Activated CD4-positive, alpha-beta T cell treated with anti-CD3 and anti-CD28 coated beads, Interleukin-2, amount 10 ng/mL, durations not matched to agents 24 days and 14 days (primary cell): ENCODE results near the gene SNX13. TPM values are rescaled to one million over a fixed set of nuclear protein-coding genes. Genes with fewer than 3 reads are reported as not detected.

Source experiments
- DNase-seq: peaks from one replicate; pipeline ENCODE4 v3.0.0; 2022
- H3K27ac Mint-ChIP-seq: one replicate; pipeline ENCODE4 v1.8.0; 2022; ENCODE audit warnings: mild to moderate bottlenecking, mixed read lengths
- H3K27me3 Mint-ChIP-seq: one replicate; pipeline ENCODE4 v1.8.0; 2022; ENCODE audit warnings: mixed read lengths
- H3K36me3 Mint-ChIP-seq: one replicate; pipeline ENCODE4 v1.8.0; 2022; ENCODE audit warnings: low read depth, mild to moderate bottlenecking, mixed read lengths
- H3K4me1 Mint-ChIP-seq: one replicate; pipeline ENCODE4 v1.8.0; 2021; ENCODE audit warnings: mixed read lengths
- H3K4me3 Mint-ChIP-seq: one replicate; pipeline ENCODE4 v1.8.0; 2022; ENCODE audit warnings: mild to moderate bottlenecking, moderate library complexity, mixed read lengths
- H3K9me3 Mint-ChIP-seq: one replicate; pipeline ENCODE4 v1.8.0; 2021; ENCODE audit warnings: mixed read lengths
- intact Hi-C: fragments of 100-400 bp; cut with micrococcal nuclease; formaldehyde crosslinking; loops from one replicate; pipeline ENCODE4 v1.15.1; 2023
- total RNA-seq: library from RNA; stranded (reverse); gene quantifications from 2 replicates; pipeline ENCODE4 v1.2.3, GENCODE V29; 2022

Gene SNX13
- total RNA-seq: 18.1 and 23.7 TPM in 2 replicates

- H3K27me3 Mint-ChIP-seq: peaks cover 17% of the 10 kb centered on the region
- H3K4me1 Mint-ChIP-seq: peaks cover 32% of the 10 kb centered on the region
- H3K4me3 Mint-ChIP-seq: peak within 1 kb of the TSS; percentile 99
- intact Hi-C loops: loop anchor here (1.0 to 10.0 kb wide), 4 partner anchors 12 to 1006 kb away; no protein-coding TSS in a partner anchor
- H3K27ac Mint-ChIP-seq: peak within 1 kb of the TSS; percentile 93
- peak; percentile 96 for DNase-seq
- no peaks in the 10 kb centered on the region for H3K9me3 Mint-ChIP-seq
- H3K36me3 Mint-ChIP-seq: peaks cover 8% of the 10 kb centered on the region
These were observed at the start of gene SNX13 for GRCh38 chr7:17940302-17940883. TSS of gene SNX13 (minus strand) at chr7:17940494. CDS start at chr7:17940295, 199 bp downstream.

- DNase-seq: no peak
- Mint-ChIP-seq H3K36me3 (no peaks in the 10 kb centered on the region), H3K27ac (no peak overlapping the region), H3K4me1 (no peaks in the 10 kb centered on the region), H3K4me3 (no peak overlapping the region), H3K27me3 (peaks cover 5% of the 10 kb centered on the region), H3K9me3 (no peaks in the 10 kb centered on the region)
- intact Hi-C loops: no loop called here
These were observed 49.3 kb upstream of the SNX13 start for GRCh38 chr7:17989546-17989945.

GRCh38 chr7:17988858-17989257, 48.6 kb upstream of the SNX13 start:
- Mint-ChIP-seq H3K36me3 (no peaks in the 10 kb centered on the region), H3K4me3 (no peak overlapping the region), H3K9me3 (no peaks in the 10 kb centered on the region), H3K27me3 (peaks cover 5% of the 10 kb centered on the region), H3K27ac (no peak overlapping the region), H3K4me1 (no peaks in the 10 kb centered on the region)
- DNase-seq: no peak
- intact Hi-C loops: no loop called here

DNA sequence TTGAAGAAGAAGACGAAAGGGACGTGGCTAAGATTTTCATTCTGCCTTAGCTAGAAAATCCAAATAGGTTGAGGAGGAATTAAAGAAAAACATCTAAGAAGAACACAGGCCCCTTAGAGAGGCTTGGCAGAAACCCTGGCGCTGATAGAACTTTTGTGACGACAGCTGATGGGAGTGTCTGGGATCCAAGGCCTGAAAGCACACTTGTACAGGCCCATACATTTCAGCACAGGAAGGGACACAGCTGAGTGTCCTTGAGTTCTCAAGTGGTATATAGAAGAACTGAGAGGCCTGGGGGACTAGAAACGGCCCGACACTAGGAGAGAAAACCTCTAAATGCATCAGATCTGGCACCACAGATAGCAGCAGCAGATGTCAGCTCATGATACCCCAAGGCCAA, 47.8 kb upstream of the SNX13 start:
- intact Hi-C loops: no loop called here
- no peaks in the 10 kb centered on the region for H3K36me3 Mint-ChIP-seq
- H3K27ac Mint-ChIP-seq: no peak overlapping the region

GRCh38 chr7:17986851-17987250, 46.6 kb upstream of the SNX13 start:
- no peak overlapping the region for H3K4me3 Mint-ChIP-seq

More for the DNA sequence above, 47.8 kb upstream of the SNX13 start:
- no peak for DNase-seq
- H3K9me3 Mint-ChIP-seq: no peaks in the 10 kb centered on the region
- no peak overlapping the region for H3K4me3 Mint-ChIP-seq
- H3K27me3 Mint-ChIP-seq: peaks cover 5% of the 10 kb centered on the region
- peaks cover 1% of the 10 kb centered on the region for H3K4me1 Mint-ChIP-seq

DNA sequence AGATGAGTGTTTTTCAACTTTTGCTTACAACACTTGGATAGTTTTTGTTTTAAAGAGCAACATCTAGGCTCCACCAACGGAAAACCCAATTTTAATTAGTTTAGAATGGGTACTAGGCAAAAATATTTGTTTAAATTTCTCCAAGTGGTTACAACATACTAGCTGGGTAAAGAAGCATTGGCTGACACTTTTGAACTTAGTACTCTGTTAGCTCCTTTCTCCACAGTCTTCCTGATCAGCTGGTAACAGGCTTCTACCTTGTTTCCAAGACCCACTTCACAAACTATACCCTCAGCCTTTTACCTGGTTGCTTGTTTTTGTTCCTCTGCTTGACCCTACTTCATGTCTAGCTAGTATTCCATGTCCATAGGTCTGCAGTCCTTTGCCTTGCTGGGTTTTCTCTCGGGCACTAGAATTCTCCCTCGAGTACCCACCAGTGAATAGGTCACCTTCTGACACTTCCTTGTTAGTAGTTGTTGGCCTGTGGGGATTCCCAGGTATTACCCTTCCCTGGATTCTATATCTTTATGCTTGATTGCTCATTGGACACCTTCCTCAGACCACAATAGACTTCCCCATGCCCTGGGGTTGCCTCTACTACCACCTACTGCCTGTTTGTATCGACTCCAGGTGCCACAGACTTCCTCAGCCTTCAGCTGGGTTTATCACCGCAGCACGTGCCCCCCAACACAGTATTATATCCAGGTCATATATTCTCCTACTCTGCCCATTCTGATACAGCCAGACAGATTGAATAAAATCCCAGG, 45.4 kb upstream of the SNX13 start:
- peaks cover 3% of the 10 kb centered on the region for H3K27me3 Mint-ChIP-seq
- peaks cover 2% of the 10 kb centered on the region for H3K4me1 Mint-ChIP-seq
- H3K36me3 Mint-ChIP-seq: no peaks in the 10 kb centered on the region
- no peak for DNase-seq
- no peak overlapping the region for H3K4me3 Mint-ChIP-seq
- intact Hi-C loops: no loop called here
- H3K9me3 Mint-ChIP-seq: no peaks in the 10 kb centered on the region
- H3K27ac Mint-ChIP-seq: no peak overlapping the region

More at GRCh38 chr7:17986851-17987250, 46.6 kb upstream of the SNX13 start:
- intact Hi-C loops: no loop called here
- Mint-ChIP-seq H3K4me1 (peaks cover 2% of the 10 kb centered on the region), H3K9me3 (no peaks in the 10 kb centered on the region), H3K27ac (no peak overlapping the region), H3K36me3 (no peaks in the 10 kb centered on the region), H3K27me3 (peaks cover 3% of the 10 kb centered on the region)
- no peak for DNase-seq

- Mint-ChIP-seq H3K27me3 (peaks cover 3% of the 10 kb centered on the region), H3K36me3 (no peaks in the 10 kb centered on the region), H3K27ac (no peak overlapping the region), H3K4me1 (peaks cover 2% of the 10 kb centered on the region), H3K4me3 (no peak overlapping the region), H3K9me3 (no peaks in the 10 kb centered on the region)
- intact Hi-C loops: no loop called here
- DNase-seq: no peak
These were observed 44.0 kb upstream of the SNX13 start for GRCh38 chr7:17984288-17984687.

GRCh38 chr7:17983221-17984062, 43.1 kb upstream of the SNX13 start:
- DNase-seq: no peak
- intact Hi-C loops: no loop called here
- Mint-ChIP-seq H3K27me3 (peaks cover 2% of the 10 kb centered on the region), H3K36me3 (no peaks in the 10 kb centered on the region), H3K4me3 (no peak overlapping the region), H3K27ac (no peak overlapping the region), H3K9me3 (no peaks in the 10 kb centered on the region), H3K4me1 (peaks cover 2% of the 10 kb centered on the region)

DNA sequence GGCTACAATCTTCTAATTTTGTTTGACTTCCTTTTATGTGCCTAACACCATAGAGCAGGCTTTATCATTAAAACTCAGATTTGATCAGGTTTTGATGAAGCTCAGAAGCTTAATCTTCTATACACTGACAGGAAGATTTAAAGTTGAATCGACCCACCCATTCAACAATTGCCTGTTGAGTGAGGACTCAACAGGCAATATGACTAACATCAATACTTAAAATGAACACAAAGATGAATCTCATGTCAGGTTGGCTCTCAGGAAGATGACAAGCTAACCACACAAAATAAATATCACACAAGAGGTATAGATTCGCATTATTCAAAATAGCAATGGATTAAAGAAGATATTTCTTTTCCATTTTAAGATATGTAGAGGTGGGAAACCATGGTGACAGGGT, 36.7 kb upstream of the SNX13 start:
- intact Hi-C loops: no loop called here
- no peaks in the 10 kb centered on the region for H3K36me3 Mint-ChIP-seq
- H3K27me3 Mint-ChIP-seq: no peaks in the 10 kb centered on the region
- H3K4me3 Mint-ChIP-seq: no peak overlapping the region
- no peaks in the 10 kb centered on the region for H3K4me1 Mint-ChIP-seq
- no peak for DNase-seq
- H3K27ac Mint-ChIP-seq: no peak overlapping the region
- no peaks in the 10 kb centered on the region for H3K9me3 Mint-ChIP-seq

GRCh38 chr7:17971411-17971810, 31.1 kb upstream of the SNX13 start:
- no peak for DNase-seq
- peaks cover 15% of the 10 kb centered on the region for H3K27me3 Mint-ChIP-seq
- no peaks in the 10 kb centered on the region for H3K9me3 Mint-ChIP-seq
- H3K27ac Mint-ChIP-seq: no peak overlapping the region
- H3K4me1 Mint-ChIP-seq: no peaks in the 10 kb centered on the region
- H3K4me3 Mint-ChIP-seq: no peak overlapping the region
- no peaks in the 10 kb centered on the region for H3K36me3 Mint-ChIP-seq
- intact Hi-C loops: no loop called here

- H3K4me3 Mint-ChIP-seq: no peak overlapping the region
- no peak for DNase-seq
- no peak overlapping the region for H3K27ac Mint-ChIP-seq
- no peaks in the 10 kb centered on the region for H3K36me3 Mint-ChIP-seq
- H3K27me3 Mint-ChIP-seq: peaks cover 15% of the 10 kb centered on the region
- no peaks in the 10 kb centered on the region for H3K4me1 Mint-ChIP-seq
- intact Hi-C loops: no loop called here
- no peaks in the 10 kb centered on the region for H3K9me3 Mint-ChIP-seq
These were observed 28.8 kb upstream of the SNX13 start for GRCh38 chr7:17968791-17969715.

- intact Hi-C loops: no loop called here
- no peaks in the 10 kb centered on the region for H3K36me3 Mint-ChIP-seq
- no peaks in the 10 kb centered on the region for H3K4me1 Mint-ChIP-seq
- DNase-seq: no peak
- H3K27ac Mint-ChIP-seq: no peak overlapping the region
- no peaks in the 10 kb centered on the region for H3K9me3 Mint-ChIP-seq
- peaks cover 15% of the 10 kb centered on the region for H3K27me3 Mint-ChIP-seq
- H3K4me3 Mint-ChIP-seq: no peak overlapping the region
These were observed 26.4 kb upstream of the SNX13 start for GRCh38 chr7:17966706-17967105.

- DNase-seq: no peak
- Mint-ChIP-seq H3K27ac (no peak overlapping the region), H3K9me3 (no peaks in the 10 kb centered on the region), H3K36me3 (no peaks in the 10 kb centered on the region), H3K4me3 (no peak overlapping the region), H3K27me3 (peaks cover 15% of the 10 kb centered on the region), H3K4me1 (no peaks in the 10 kb centered on the region)
- intact Hi-C loops: no loop called here
These were observed 25.3 kb upstream of the SNX13 start for GRCh38 chr7:17965603-17966002.
